K562 (cell line): ENCODE results near the gene GJC2. TPM values are rescaled to one million over a fixed set of nuclear protein-coding genes. Genes with fewer than 3 reads are reported as not detected.
A peak's percentile ranks its signal among the peaks of the same experiment; 100 is the strongest.

Source experiments
- BRF1 ChIP-seq: IDR thresholded peaks from 3 replicates; pipeline ENCODE4 v1.6.1; 2011; ENCODE audit warnings: borderline replicate concordance, mild to moderate bottlenecking; ENCODE audit not compliant: insufficient read length; ENCODE audit errors: extremely low read depth
- CCAR2 ChIP-seq: fragments of 200-400 bp; formaldehyde crosslinking; IDR thresholded peaks from 2 replicates; pipeline ENCODE4 v1.6.1; 2017; ENCODE audit warnings: mild to moderate bottlenecking, low read depth, low read length
- FOXM1 ChIP-seq, 2 experiments: fragments of 450-650 bp in 1 of 2; sonication (generic) in 1 of 2; formaldehyde crosslinking in 1 of 2; IDR thresholded peaks; 2 replicates each; pipeline versions ENCODE4 v1.6.1 to v1.9.0; 2017 to 2022; ENCODE audit warnings: low read depth in 2 of 2, mild to moderate bottlenecking in 2 of 2, missing genetic modification reagents in 1 of 2, moderate library complexity in 1 of 2
- GABPB2 ChIP-seq: fragments of 250-450 bp; sonication (Bioruptor Pico); conservative IDR thresholded peaks from 2 replicates; pipeline ENCODE4 v1.5.1; 2021; ENCODE audit warnings: mild to moderate bottlenecking
- HDAC1 ChIP-seq, 2 experiments: fragments of 450-650 bp; IDR thresholded peaks; 2 replicates each; pipeline ENCODE4 v1.6.1; 2016 to 2017; ENCODE audit warnings: inconsistent platforms in 1 of 2, mild to moderate bottlenecking in 1 of 2, moderate library complexity in 1 of 2
- HOXB6 ChIP-seq: fragments of 250-450 bp; sonication (Bioruptor Pico); IDR thresholded peaks from 2 replicates; pipeline ENCODE4 v1.5.1; 2022; ENCODE audit warnings: mild to moderate bottlenecking, borderline replicate concordance
- NFIC ChIP-seq: fragments of 450-650 bp; IDR thresholded peaks from 2 replicates; pipeline ENCODE4 v1.6.1; 2017; ENCODE audit warnings: mild to moderate bottlenecking, inconsistent platforms
- RAD51 ChIP-seq: fragments of 450-650 bp; IDR thresholded peaks from 2 replicates; pipeline ENCODE4 v1.7.1; 2016; ENCODE audit warnings: low read depth, mild to moderate bottlenecking, borderline replicate concordance
- RUNX1 ChIP-seq: sonication (generic); IDR thresholded peaks from 2 replicates; pipeline ENCODE4 v1.6.1; 2016; ENCODE audit warnings: antibody characterized with exemption, low read depth
- SRF ChIP-seq, 2 experiments: fragments of 250-450, 450-650 bp in 1 of 2; sonication (Bioruptor Pico) in 1 of 2; sonication (generic) in 1 of 2; formaldehyde crosslinking; IDR thresholded peaks; 2 replicates each; pipeline versions ENCODE4 v1.5.0 to v1.5.1; 2020 to 2022; ENCODE audit warnings: mild to moderate bottlenecking in 1 of 2, missing genetic modification reagents in 1 of 2
- SRSF9 ChIP-seq: fragments of 200-400 bp; formaldehyde crosslinking; IDR thresholded peaks from 2 replicates; pipeline ENCODE4 v1.6.1; 2017; ENCODE audit warnings: low read depth, low read length, borderline replicate concordance
- STAT5B ChIP-seq: fragments of 250-450 bp; sonication (Bioruptor Pico); IDR thresholded peaks from 2 replicates; pipeline ENCODE4 v1.8.0; 2021; ENCODE audit warnings: mild to moderate bottlenecking, inconsistent platforms
- TCF3 ChIP-seq: sonication (generic); formaldehyde crosslinking; IDR thresholded peaks from 2 replicates; pipeline ENCODE4 v1.4.0; 2020; ENCODE audit warnings: mild to moderate bottlenecking, missing genetic modification reagents
- ZNF140 ChIP-seq: fragments of 250-450 bp; sonication (Bioruptor Pico); IDR thresholded peaks from 2 replicates; pipeline ENCODE4 v1.8.0; 2021; ENCODE audit warnings: moderate library complexity, mild to moderate bottlenecking, inconsistent platforms
- ZNF143 ChIP-seq: sonication (generic); formaldehyde crosslinking; IDR thresholded peaks from 2 replicates; pipeline ENCODE4 v1.9.0; 2022; ENCODE audit warnings: mild to moderate bottlenecking, missing genetic modification reagents
- ZNF431 ChIP-seq: sonication (generic); formaldehyde crosslinking; IDR thresholded peaks from 2 replicates; pipeline ENCODE4 v1.8.0; 2022; ENCODE audit warnings: mild to moderate bottlenecking, missing genetic modification reagents
- ZNF583 ChIP-seq: fragments of 250-450 bp; sonication (Bioruptor Pico); IDR thresholded peaks from 2 replicates; pipeline ENCODE4 v1.4.0; 2020
- ZNF780A ChIP-seq: fragments of 250-450 bp; sonication (Bioruptor Pico); IDR thresholded peaks from 2 replicates; pipeline ENCODE4 v1.5.0; 2021; ENCODE audit warnings: mild to moderate bottlenecking
- polyA plus RNA-seq, 8 experiments: library from polyadenylated mRNA; depleted of rRNA in 4 of 8; stranded (reverse) in 5 of 8; unstranded in 3 of 8; fragments of >200 nt; fragmentation: Nextera tagmentation in 2 of 8; fragmentation: Illumina TruSeq in 1 of 8; extraction: Ambion mirVana in 2 of 8; extraction: Trizol in 1 of 8; gene quantifications; 2 replicates each; pipeline versions ENCODE4 v1.2.1 to v1.2.3, GENCODE V29; 2011 to 2014; ENCODE audit warnings: inconsistent platforms in 1 of 8, missing spikeins in 1 of 8
- total RNA-seq, 7 experiments: library from RNA; depleted of rRNA in 6 of 7; stranded (reverse); fragments of >200 nt in 6 of 7; fragmentation: Illumina TruSeq in 2 of 7; extraction: Trizol in 2 of 7; gene quantifications; 2 replicates each; pipeline versions ENCODE4 v1.2.1 to v1.2.3, GENCODE V29; 2011 to 2021; ENCODE audit warnings: low replicate concordance in 1 of 7
- TF ChIP-seq, protein P1 (sequence below), 2 experiments: fragments of 450-650 bp in 1 of 2; sonication (generic) in 1 of 2; formaldehyde crosslinking in 1 of 2; IDR thresholded peaks; 2 replicates each; pipeline versions ENCODE4 v1.7.1 to v1.9.0; 2016 to 2022; ENCODE audit warnings: inconsistent platforms in 1 of 2, mild to moderate bottlenecking in 1 of 2, missing genetic modification reagents in 1 of 2

The GJC2 gene
- total and polyA plus RNA-seq, 9 of the 15 experiments (the other 6 are each of a cell fraction or from before 2014, with no cell fraction given), result 0.03 to 0.62 (median 0.11) TPM; not detected in 2

- TF ChIP-seq RUNX1, result no peak
- TF ChIP-seq ZNF143, result peak; percentile 54
- no peak for TF ChIP-seq SRF (CRISPR knock-in tag; IDR thresholded peaks at IDR 0.05)
- no peak for TF ChIP-seq BRF1
- TF ChIP-seq FOXM1 (IDR thresholded peaks at IDR 0.05; ENCODE audit: low read depth), result no peak
- TF ChIP-seq FOXM1 (CRISPR knock-in tag; IDR thresholded peaks at IDR 0.05; ENCODE audit: low read depth), result no peak; the same call in 1 of the 2 replicates
- TF ChIP-seq CCAR2, result no peak
- TF ChIP-seq, protein P1, sequence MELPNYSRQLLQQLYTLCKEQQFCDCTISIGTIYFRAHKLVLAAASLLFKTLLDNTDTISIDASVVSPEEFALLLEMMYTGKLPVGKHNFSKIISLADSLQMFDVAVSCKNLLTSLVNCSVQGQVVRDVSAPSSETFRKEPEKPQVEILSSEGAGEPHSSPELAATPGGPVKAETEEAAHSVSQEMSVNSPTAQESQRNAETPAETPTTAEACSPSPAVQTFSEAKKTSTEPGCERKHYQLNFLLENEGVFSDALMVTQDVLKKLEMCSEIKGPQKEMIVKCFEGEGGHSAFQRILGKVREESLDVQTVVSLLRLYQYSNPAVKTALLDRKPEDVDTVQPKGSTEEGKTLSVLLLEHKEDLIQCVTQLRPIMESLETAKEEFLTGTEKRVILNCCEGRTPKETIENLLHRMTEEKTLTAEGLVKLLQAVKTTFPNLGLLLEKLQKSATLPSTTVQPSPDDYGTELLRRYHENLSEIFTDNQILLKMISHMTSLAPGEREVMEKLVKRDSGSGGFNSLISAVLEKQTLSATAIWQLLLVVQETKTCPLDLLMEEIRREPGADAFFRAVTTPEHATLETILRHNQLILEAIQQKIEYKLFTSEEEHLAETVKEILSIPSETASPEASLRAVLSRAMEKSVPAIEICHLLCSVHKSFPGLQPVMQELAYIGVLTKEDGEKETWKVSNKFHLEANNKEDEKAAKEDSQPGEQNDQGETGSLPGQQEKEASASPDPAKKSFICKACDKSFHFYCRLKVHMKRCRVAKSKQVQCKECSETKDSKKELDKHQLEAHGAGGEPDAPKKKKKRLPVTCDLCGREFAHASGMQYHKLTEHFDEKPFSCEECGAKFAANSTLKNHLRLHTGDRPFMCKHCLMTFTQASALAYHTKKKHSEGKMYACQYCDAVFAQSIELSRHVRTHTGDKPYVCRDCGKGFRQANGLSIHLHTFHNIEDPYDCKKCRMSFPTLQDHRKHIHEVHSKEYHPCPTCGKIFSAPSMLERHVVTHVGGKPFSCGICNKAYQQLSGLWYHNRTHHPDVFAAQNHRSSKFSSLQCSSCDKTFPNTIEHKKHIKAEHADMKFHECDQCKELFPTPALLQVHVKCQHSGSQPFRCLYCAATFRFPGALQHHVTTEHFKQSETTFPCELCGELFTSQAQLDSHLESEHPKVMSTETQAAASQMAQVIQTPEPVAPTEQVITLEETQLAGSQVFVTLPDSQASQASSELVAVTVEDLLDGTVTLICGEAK (IDR thresholded peaks at IDR 0.05), result no peak
- TF ChIP-seq, protein P1 (CRISPR knock-in tag; IDR thresholded peaks at IDR 0.05), result no peak
- TF ChIP-seq GABPB2 (CRISPR knock-in tag), result no peak
- no peak for TF ChIP-seq SRSF9
- TF ChIP-seq STAT5B (CRISPR knock-in tag), result no peak
- TF ChIP-seq HDAC1 (IDR thresholded peaks at IDR 0.05), result peak in 1 of 2 experiments; percentile 97; a peak in 2 of 4 replicates
- no peak for TF ChIP-seq ZNF583 (CRISPR knock-in tag)
- TF ChIP-seq TCF3 (CRISPR knock-in tag), result no peak
- no peak for TF ChIP-seq ZNF140 (CRISPR knock-in tag)
- TF ChIP-seq ZNF780A, result no peak
- no peak; the same call in 1 of the 2 replicates for TF ChIP-seq ZNF431
- TF ChIP-seq RAD51, result no peak
- TF ChIP-seq NFIC, result peak; percentile 67
- TF ChIP-seq HOXB6 (CRISPR knock-in tag), result 0 out of 2 replicates have a peak, but pooled peaks have one; percentile 36
These were observed 46.7 kb upstream of the GJC2 start, which contains the start of gene C1orf35 (continued) for GRCh38 chr1:228102791-228103620.
